Left lung (tissue), 10 donors: Measurements from ENCODE around the gene NARF. TPM values are rescaled to one million over a fixed set of nuclear protein-coding genes. Genes with fewer than 3 reads are reported as not detected.
"Not testable (repeated sequence)": the region's sequence is repeated elsewhere in the genome, so short reads cannot be mapped to it uniquely, and the experiment has no call there.

Experiments used
- ATAC-seq: fragments of 200-7000 bp; cut with Tn5 transposase; one replicate; pipeline ENCODE4 v1.9.1; 2020; ENCODE audit warnings: moderate library complexity
- DNase-seq, 4 donors: peaks; one replicate each; pipeline ENCODE4 v3.0.0-alpha.2; 2013 to 2020
- H3K27ac ChIP-seq, 2 donors: fragments of 200-600 bp; sonication (generic) in 1 of 2; one replicate each; pipeline versions ENCODE4 v1.5.0 to v1.8.0; 2020 to 2021
- H3K27me3 ChIP-seq, 2 donors: fragments of 200-600 bp; sonication (generic) in 1 of 2; one replicate each; pipeline versions ENCODE4 v1.5.0 to v1.8.0; 2020 to 2021
- H3K36me3 ChIP-seq, 2 donors: fragments of 200-600 bp; sonication (generic) in 1 of 2; one replicate each; pipeline versions ENCODE4 v1.5.0 to v1.8.0; 2020 to 2021
- H3K4me1 ChIP-seq, 2 donors: fragments of 200-600 bp; one replicate each; pipeline ENCODE4 v1.8.0; 2021
- H3K4me3 ChIP-seq, 2 donors: fragments of 200-600 bp; sonication (generic) in 1 of 2; one replicate each; pipeline versions ENCODE4 v1.5.0 to v1.8.0; 2020 to 2021; ENCODE audit warnings: mild to moderate bottlenecking in 1 of 2
- H3K9me3 ChIP-seq, 2 donors: fragments of 200-600 bp; sonication (generic) in 1 of 2; one replicate each; pipeline versions ENCODE4 v1.5.0 to v1.8.0; 2020 to 2021
- CTCF ChIP-seq, 2 donors: fragments of 200-600 bp; sonication (generic) in 1 of 2; IDR thresholded peaks; one replicate each; pipeline versions ENCODE4 v1.5.0 to v1.8.0; 2021; ENCODE audit warnings: antibody characterized with exemption in 2 of 2
- intact Hi-C, 2 donors: fragments of 100-400 bp; cut with DNase I; formaldehyde crosslinking; loops; one replicate each; pipeline versions ENCODE4 v1.11.2 to v1.14.2; 2022
- polyA plus RNA-seq, 6 donors: library from polyadenylated mRNA; unstranded; fragments of 120-200 nt; gene quantifications; one replicate each; pipeline ENCODE4 v1.2.1, GENCODE V29; 2013; ENCODE audit not compliant: insufficient read length in 6 of 6
- total RNA-seq, 2 donors: library from RNA; stranded (reverse); fragmentation: NEBNext Ultra II Directional; extraction: Animal tissue kit (Norgen Biotek cat#: 25700); gene quantifications; one replicate each; pipeline ENCODE4 v1.2.1, GENCODE V29; 2021
- donor health status: DM: no; HTN: yes; CAD: no.
- donor health status: DM: no; HTN: no; CAD: no.

The NARF gene
- total and polyA plus RNA-seq, 8 donors, result 38.9 to 128 (median 112) TPM

DNA sequence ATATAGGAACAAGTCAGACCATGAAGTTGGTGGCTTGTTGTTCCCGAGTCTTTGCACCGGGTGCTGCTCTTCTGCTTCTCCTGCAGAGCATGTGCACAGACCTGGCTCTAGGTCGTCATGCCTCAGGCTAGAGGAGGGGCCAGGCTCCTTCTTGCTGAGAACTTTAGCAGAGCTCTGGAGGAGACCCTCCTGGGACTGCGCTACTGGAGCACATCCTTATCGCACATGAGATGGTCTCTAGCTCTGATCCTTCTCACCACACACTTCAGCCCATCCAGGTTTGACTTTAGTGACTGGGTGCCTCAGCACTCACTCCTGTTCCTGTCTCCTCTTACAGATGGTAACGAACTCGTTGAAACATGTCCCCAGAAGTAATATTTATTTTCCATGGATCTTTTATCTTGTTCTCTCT, 75.9 kb downstream of the NARF start:
- ATAC-seq (no peak), DNase-seq (peak in 1 of 4 donors; percentile 26)
- H3K27ac ChIP-seq, result peak overlapping the region; percentile 76 to 95
- no peak for TF ChIP-seq CTCF (IDR thresholded peaks at IDR 0.05)
- intact Hi-C loops, result no loop called here
- H3K4me1 ChIP-seq, result peaks cover 34 to 96% of the 10 kb centered on the region in 2 donors
- H3K36me3 ChIP-seq, result no peaks in the 10 kb centered on the region
- H3K9me3 ChIP-seq, result no peaks in the 10 kb centered on the region
- H3K27me3 ChIP-seq, result no peaks in the 10 kb centered on the region
- H3K4me3 ChIP-seq, result no peak overlapping the region

DNA sequence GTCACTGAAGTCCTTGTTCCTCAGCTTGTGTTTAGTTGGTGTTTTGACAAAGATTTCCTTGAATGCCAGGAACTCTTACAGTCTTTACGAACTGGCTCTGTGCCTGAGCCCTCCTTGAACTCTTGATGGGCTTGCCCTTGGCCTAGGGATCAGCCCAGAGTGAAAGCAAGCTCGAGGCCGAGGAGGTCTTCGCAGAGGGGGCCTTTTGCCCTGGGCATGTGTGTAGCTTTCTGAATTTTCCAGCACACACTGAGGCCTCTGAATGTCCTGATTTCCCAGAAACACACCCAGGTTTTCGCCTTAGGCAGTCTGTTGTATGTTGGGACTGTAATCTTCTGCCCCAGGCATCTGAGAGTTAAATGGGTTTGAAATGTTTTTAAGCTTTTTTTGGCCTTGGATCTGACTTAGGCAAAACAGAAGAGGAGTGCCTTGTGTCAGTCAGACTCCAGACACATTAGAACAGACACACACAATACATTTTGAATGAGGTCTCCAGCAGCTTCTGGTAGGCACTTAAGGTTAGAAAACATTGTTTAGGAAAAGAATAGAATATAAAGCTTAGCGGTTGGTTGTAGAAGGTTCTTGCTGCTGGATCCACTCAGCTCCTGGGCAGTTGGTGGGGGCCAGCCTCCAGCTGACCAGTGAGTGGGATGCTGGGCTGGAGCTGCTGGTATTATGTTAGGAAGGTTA, 78.1 kb downstream of the NARF start:
- intact Hi-C loops, result no loop called here
- Histone ChIP-seq H3K4me3 (no peak overlapping the region), H3K27me3 (no peaks in the 10 kb centered on the region), H3K27ac (peak overlapping the region; percentile 76 to 95), H3K9me3 (no peaks in the 10 kb centered on the region), H3K36me3 (no peaks in the 10 kb centered on the region), H3K4me1 (peaks cover 23 to 87% of the 10 kb centered on the region in 2 donors)
- DNase-seq (peak in 3 of 4 donors; percentile 15 to 52 (median 38)), ATAC-seq (peak; percentile 79)
- TF ChIP-seq CTCF (IDR thresholded peaks at IDR 0.05), result no peak

DNA sequence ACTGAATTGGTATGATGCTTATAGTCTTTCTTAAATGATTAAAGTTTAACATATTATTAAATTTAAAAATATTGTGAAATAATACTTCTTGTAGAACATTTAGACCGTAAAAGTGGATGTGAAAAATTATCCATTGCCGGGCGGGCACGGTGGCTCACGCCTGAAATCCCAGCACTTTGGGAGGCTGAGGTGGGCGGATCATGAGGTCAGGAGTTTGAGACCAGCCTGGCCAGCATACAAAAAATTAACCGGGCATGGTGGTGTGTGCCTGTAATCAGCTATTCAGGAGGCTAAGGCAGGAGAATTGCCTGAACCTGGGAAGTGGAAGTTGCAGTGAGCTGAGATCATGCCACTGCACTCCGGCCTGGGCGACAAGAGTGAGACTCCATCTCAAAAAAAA, 78.7 kb downstream of the NARF start:
- H3K4me3 ChIP-seq, result not testable (repeated sequence)
- H3K4me1 ChIP-seq, result peaks cover 23 to 81% of the 10 kb centered on the region in 2 donors

GRCh38 chr17:82539076-82539475, 80.5 kb downstream of the NARF start:
- peaks cover 23 to 75% of the 10 kb centered on the region in 2 donors for H3K4me1 ChIP-seq
- peak in 1 of 4 donors; percentile 27 for DNase-seq
- H3K27me3 ChIP-seq, H3K36me3 ChIP-seq, H3K9me3 ChIP-seq, intact Hi-C loops, H3K4me3 ChIP-seq, ATAC-seq: not testable (repeated sequence)
- H3K27ac ChIP-seq, result peak overlapping the region in 1 of 2 donors; percentile 18

More for the DNA sequence above, 78.7 kb downstream of the NARF start:
- DNase-seq (peak in 1 of 4 donors; percentile 2), ATAC-seq (peak; percentile 8)
- H3K9me3 ChIP-seq, H3K36me3 ChIP-seq, intact Hi-C loops, H3K27me3 ChIP-seq: not testable (repeated sequence)
- peak overlapping the region; percentile 76 to 95 for H3K27ac ChIP-seq

Other genes starting within 250 kb of the NARF start
- 10 to 100 TPM; 41.7 to 54.5 TPM for gene CCDC57, start 245.9 kb upstream of the NARF start, total RNA-seq
- gene CCDC57, start 245.9 kb upstream of the NARF start, polyA plus RNA-seq, result 10 to 100 TPM; 50.4 to 73.4 (median 65.9) TPM
- gene SLC16A3, start 229.7 kb upstream of the NARF start, total RNA-seq, result 100 to 1,000 TPM in 1 of 2 donors, 10 to 100 TPM in 1; 71.2 to 149 TPM
- gene SLC16A3, start 229.7 kb upstream of the NARF start, polyA plus RNA-seq, result 10 to 100 TPM; 13.0 to 21.2 (median 17.8) TPM
- gene CSNK1D, start 185.0 kb upstream of the NARF start, total RNA-seq, result 100 to 1,000 TPM; 122 to 160 TPM
- 100 to 1,000 TPM; 101 to 145 (median 119) TPM for gene CSNK1D, start 185.0 kb upstream of the NARF start, polyA plus RNA-seq
- gene CD7, start 141.1 kb upstream of the NARF start, total RNA-seq, result 1 to 10 TPM; 3.7 to 6.6 TPM
- 1 to 10 TPM; 1.1 to 1.9 (median 1.4) TPM for gene CD7, start 141.1 kb upstream of the NARF start, polyA plus RNA-seq
- gene SECTM1, start 125.0 kb upstream of the NARF start, total RNA-seq, result 10 to 100 TPM; 10.5 to 36.8 TPM
- gene SECTM1, start 125.0 kb upstream of the NARF start, polyA plus RNA-seq, result 1 to 10 TPM; 1.9 to 3.0 (median 2.4) TPM
- gene TEX19, start 99.5 kb upstream of the NARF start, total RNA-seq, result not detected
- under 1 TPM in 1 of 6 donors, not detected in 5; 0.07 TPM for gene TEX19, start 99.5 kb upstream of the NARF start, polyA plus RNA-seq
- gene UTS2R, start 87.0 kb upstream of the NARF start, total RNA-seq, result not detected
- gene UTS2R, start 87.0 kb upstream of the NARF start, polyA plus RNA-seq, result under 1 TPM in 1 of 6 donors, not detected in 5; 0.11 TPM
- 10 to 100 TPM; 28.6 to 34.7 TPM for gene HEXD, start 40.4 kb upstream of the NARF start, total RNA-seq
- gene HEXD, start 40.4 kb upstream of the NARF start, polyA plus RNA-seq, result 10 to 100 TPM; 31.1 to 48.3 (median 42.1) TPM
- gene OGFOD3, start 40.2 kb upstream of the NARF start, total RNA-seq, result 10 to 100 TPM; 31.0 to 37.9 TPM
- gene OGFOD3, start 40.2 kb upstream of the NARF start, polyA plus RNA-seq, result 10 to 100 TPM; 22.7 to 29.6 (median 26.6) TPM
- gene CYBC1, start 8.0 kb upstream of the NARF start, total RNA-seq, result 100 to 1,000 TPM in 1 of 2 donors, 10 to 100 TPM in 1; 90.2 to 116 TPM
- gene CYBC1, start 8.0 kb upstream of the NARF start, polyA plus RNA-seq, result 10 to 100 TPM; 47.0 to 54.2 (median 52.3) TPM
- 10 to 100 TPM; 50.4 to 57.0 TPM for gene FOXK2, start 61.0 kb downstream of the NARF start, total RNA-seq
- 10 to 100 TPM; 31.2 to 46.3 (median 35.2) TPM for gene FOXK2, start 61.0 kb downstream of the NARF start, polyA plus RNA-seq
- 10 to 100 TPM; 46.8 to 64.6 TPM for gene WDR45B, start 189.7 kb downstream of the NARF start, total RNA-seq
- 10 to 100 TPM; 77.0 to 93.1 (median 83.9) TPM for gene WDR45B, start 189.7 kb downstream of the NARF start, polyA plus RNA-seq
- 10 to 100 TPM in 1 of 2 donors, 1 to 10 TPM in 1; 6.8 to 10.2 TPM for gene RAB40B, start 240.0 kb downstream of the NARF start, total RNA-seq
- 10 to 100 TPM; 18.6 to 25.7 (median 19.9) TPM for gene RAB40B, start 240.0 kb downstream of the NARF start, polyA plus RNA-seq